H9 (cell line): ENCODE measurements around the gene DAAM2. TPM values are rescaled to one million over a fixed set of nuclear protein-coding genes. Genes with fewer than 3 reads are reported as not detected.
A peak's percentile ranks its signal among the peaks of the same experiment; 100 is the strongest.

Experiments used
- DNase-seq: peaks from one replicate; pipeline ENCODE4 v3.0.0-alpha.2; 2017
- H2AFZ ChIP-seq: one replicate; pipeline ENCODE4 v1.6.1; 2013; ENCODE audit warnings: mild to moderate bottlenecking, low read length, control low read depth, moderate library complexity
- H2AK5ac ChIP-seq: 2 replicates; pipeline ENCODE4 v1.6.1; 2013; ENCODE audit warnings: low read length, control low read depth, mixed read lengths; ENCODE audit not compliant: insufficient read length
- H2BK120ac ChIP-seq: one replicate; pipeline ENCODE4 v1.6.1; 2013; ENCODE audit warnings: low read depth, mild to moderate bottlenecking, low read length, control low read depth, inconsistent platforms; ENCODE audit not compliant: poor library complexity, severe bottlenecking
- H2BK12ac ChIP-seq: 2 replicates; pipeline ENCODE4 v1.6.1; 2013; ENCODE audit warnings: low read length, control low read depth, mixed read lengths, low read depth; ENCODE audit not compliant: insufficient read length
- H2BK15ac ChIP-seq: 2 replicates; pipeline ENCODE4 v1.6.1; 2013; ENCODE audit warnings: low read depth, low read length, control low read depth
- H2BK20ac ChIP-seq: one replicate; pipeline ENCODE4 v1.6.1; 2013; ENCODE audit warnings: low read depth, mild to moderate bottlenecking, low read length, control low read depth, inconsistent platforms; ENCODE audit not compliant: poor library complexity, severe bottlenecking
- H2BK5ac ChIP-seq: 2 replicates; pipeline ENCODE4 v1.6.1; 2013; ENCODE audit warnings: low read length, control low read depth, mixed read lengths; ENCODE audit not compliant: insufficient read length
- H3K14ac ChIP-seq: 2 replicates; pipeline ENCODE4 v1.6.1; 2013; ENCODE audit warnings: low read length, control low read depth; ENCODE audit not compliant: insufficient read depth
- H3K18ac ChIP-seq: 2 replicates; pipeline ENCODE4 v1.6.1; 2013; ENCODE audit warnings: low read depth, mild to moderate bottlenecking, mixed read lengths, low read length, control low read depth; ENCODE audit not compliant: insufficient read length
- H3K23ac ChIP-seq: 2 replicates; pipeline ENCODE4 v1.6.1; 2013; ENCODE audit warnings: low read length, control low read depth, mixed read lengths, low read depth; ENCODE audit not compliant: insufficient read length
- H3K23me2 ChIP-seq: 2 replicates; pipeline ENCODE4 v1.6.1; 2013; ENCODE audit warnings: low read depth, mild to moderate bottlenecking, mixed read lengths, low read length, control low read depth; ENCODE audit not compliant: insufficient read length, poor library complexity, severe bottlenecking
- H3K27ac ChIP-seq: 2 replicates; pipeline ENCODE4 v1.5.1; 2013; ENCODE audit warnings: low read length, control low read depth, mixed read lengths, low read depth; ENCODE audit not compliant: insufficient read length
- H3K27me3 ChIP-seq: 2 replicates; pipeline ENCODE4 v1.6.1; 2013; ENCODE audit warnings: low read length, control low read depth, inconsistent platforms; ENCODE audit not compliant: insufficient read depth
- H3K4ac ChIP-seq: 2 replicates; pipeline ENCODE4 v1.6.1; 2013; ENCODE audit warnings: low read depth, mild to moderate bottlenecking, control low read depth, inconsistent platforms, low read length, moderate library complexity
- H3K4me1 ChIP-seq: 2 replicates; pipeline ENCODE4 v1.6.1; 2013; ENCODE audit warnings: low read length, control low read depth, inconsistent platforms; ENCODE audit not compliant: insufficient read depth
- H3K4me2 ChIP-seq: 2 replicates; pipeline ENCODE4 v1.6.1; 2013; ENCODE audit warnings: low read length, control low read depth, mixed read lengths; ENCODE audit not compliant: insufficient read length, insufficient read depth
- H3K56ac ChIP-seq: 2 replicates; pipeline ENCODE4 v1.6.1; 2013; ENCODE audit warnings: low read depth, mild to moderate bottlenecking, mixed read lengths, low read length, control low read depth; ENCODE audit not compliant: insufficient read length
- H3K79me1 ChIP-seq: 2 replicates; pipeline ENCODE4 v1.6.1; 2013; ENCODE audit warnings: low read depth, mild to moderate bottlenecking, moderate library complexity, low read length, control low read depth, inconsistent platforms; ENCODE audit not compliant: insufficient read depth, poor library complexity, severe bottlenecking
- H3K79me2 ChIP-seq: 2 replicates; pipeline ENCODE4 v1.6.1; 2013; ENCODE audit warnings: low read length, control low read depth, inconsistent platforms; ENCODE audit not compliant: insufficient read depth
- H3K9ac ChIP-seq: 2 replicates; pipeline ENCODE4 v1.6.1; 2013; ENCODE audit warnings: low read length, control low read depth, mixed read lengths; ENCODE audit not compliant: insufficient read length; ENCODE audit errors: extremely low read depth
- H3K9me3 ChIP-seq: one replicate; pipeline ENCODE4 v1.6.1; 2013; ENCODE audit warnings: low read depth, low read length, inconsistent platforms; ENCODE audit not compliant: control insufficient read depth
- H3T11ph ChIP-seq: one replicate; pipeline ENCODE4 v1.6.1; 2013; ENCODE audit warnings: mild to moderate bottlenecking, low read length, control low read depth, inconsistent platforms
- H4K20me1 ChIP-seq: one replicate; pipeline ENCODE4 v1.6.1; 2013; ENCODE audit not compliant: control insufficient read depth, insufficient read length, insufficient read depth
- H4K5ac ChIP-seq: 2 replicates; pipeline ENCODE4 v1.6.1; 2013; ENCODE audit warnings: low read depth, mild to moderate bottlenecking, mixed read lengths, low read length, control low read depth; ENCODE audit not compliant: insufficient read length
- H4K8ac ChIP-seq: replicated peaks from 2 replicates; pipeline ENCODE4 v1.6.1; 2013; ENCODE audit warnings: low read length, control low read depth, mixed read lengths, low read depth; ENCODE audit not compliant: insufficient read length
- H4K91ac ChIP-seq: 2 replicates; pipeline ENCODE4 v1.6.1; 2013; ENCODE audit warnings: low read depth, mild to moderate bottlenecking, moderate library complexity, mixed read lengths, low read length, control low read depth; ENCODE audit not compliant: insufficient read length
- H3K27ac Mint-ChIP-seq, 3 experiments: 2 replicates in 2 of 3; 3 replicates in 1 of 3; pipeline ENCODE4 v1.8.0; 2020 to 2021; ENCODE audit warnings: mixed read lengths in 3 of 3, mild to moderate bottlenecking in 1 of 3, moderate library complexity in 1 of 3
- H3K27me3 Mint-ChIP-seq: 2 replicates; pipeline ENCODE4 v1.8.0; 2021; ENCODE audit warnings: low read depth, mild to moderate bottlenecking, moderate library complexity, mixed read lengths
- H3K36me3 Mint-ChIP-seq, 3 experiments: 2 replicates in 2 of 3; 3 replicates in 1 of 3; pipeline ENCODE4 v1.8.0; 2020 to 2021; ENCODE audit warnings: low read depth in 3 of 3, mixed read lengths in 3 of 3; ENCODE audit not compliant: insufficient read depth in 1 of 3
- H3K4me1 Mint-ChIP-seq, 2 experiments: 2 replicates each; pipeline ENCODE4 v1.8.0; 2020; ENCODE audit warnings: mixed read lengths in 2 of 2
- H3K4me3 Mint-ChIP-seq, 2 experiments: 2 replicates in 1 of 2; 3 replicates in 1 of 2; pipeline ENCODE4 v1.8.0; 2020 to 2021; ENCODE audit warnings: mild to moderate bottlenecking in 2 of 2, mixed read lengths in 2 of 2, moderate library complexity in 1 of 2
- H3K9me3 Mint-ChIP-seq, 2 experiments: 2 replicates in 1 of 2; 3 replicates in 1 of 2; pipeline ENCODE4 v1.8.0; 2020; ENCODE audit warnings: mild to moderate bottlenecking in 2 of 2, mixed read lengths in 2 of 2, moderate library complexity in 1 of 2
- CTCF ChIP-seq: fragments of 200-600 bp; sonication (generic); conservative IDR thresholded peaks from 3 replicates; pipeline ENCODE4 v1.8.0; 2021; ENCODE audit warnings: antibody characterized with exemption, mild to moderate bottlenecking
- WGBS: extraction: QIAGEN DNeasy Blood & Tissue Kit; methylation state at CpG from one replicate; pipeline ENCODE4 v1.1.7; 2013; ENCODE audit warnings: missing lambda C conversion rate, low lambda C conversion rate, mixed read lengths; ENCODE audit not compliant: insufficient read length; ENCODE audit errors: extremely low coverage; 5-methylcytosine and 5-hydroxymethylcytosine counted together
- long read RNA-seq: library from polyadenylated mRNA; unstranded; transcript quantifications from one replicate; pipeline ENCODE4 v2.0.0, GENCODE V29; 2020
- total RNA-seq: library from RNA; stranded (reverse); gene quantifications from 2 replicates; pipeline ENCODE4 v1.2.1, GENCODE V29; 2021

DAAM2 gene
- 1.0 and 1.1 TPM in 2 replicates for total RNA-seq
- long read RNA-seq, partial matches to known transcripts, result 1 of 2 reads
- long read RNA-seq, other reads (novel, unspliced or antisense), result 1 of 2 reads

- Histone ChIP-seq H2BK120ac (no peak within 1 kb of the TSS), H3K23ac (no peak within 1 kb of the TSS), H3K27me3 (peaks cover 5% of the 10 kb centered on the region; the same call in 1 of the 2 replicates), H3K9ac (no peak within 1 kb of the TSS), H3K23me2 (peaks cover 12% of the 10 kb centered on the region), H4K91ac (no peak within 1 kb of the TSS), H2BK5ac (no peak within 1 kb of the TSS), H2AK5ac (no peak within 1 kb of the TSS), H4K5ac (no peak within 1 kb of the TSS), H3K79me2 (no peaks in the 10 kb centered on the region), H3K9me3 (no peaks in the 10 kb centered on the region), H3K14ac (peak within 1 kb of the TSS; percentile 80; the same call in 1 of the 2 replicates), H3K27ac (no peak within 1 kb of the TSS), H3K79me1 (no peaks in the 10 kb centered on the region), H2AFZ (peak within 1 kb of the TSS; percentile 93), H2BK12ac (no peak within 1 kb of the TSS), H3T11ph (no peak within 1 kb of the TSS), H3K18ac (peak within 1 kb of the TSS; percentile 89), H2BK15ac (no peak within 1 kb of the TSS; the same call in 1 of the 2 replicates), H2BK20ac (no peak within 1 kb of the TSS), H3K56ac (no peak within 1 kb of the TSS), H4K20me1 (no peaks in the 10 kb centered on the region), H3K4me1 (peaks cover 5% of the 10 kb centered on the region; the same call in 1 of the 2 replicates), H3K4ac (no peak within 1 kb of the TSS), H3K4me2 (peak within 1 kb of the TSS; percentile 78), H4K8ac (no peak within 1 kb of the TSS)
- Mint-ChIP-seq H3K9me3 (no peaks in the 10 kb centered on the region), H3K36me3 (no peaks in the 10 kb centered on the region), H3K4me1 (peaks cover 11 to 29% of the 10 kb centered on the region in 2 experiments), H3K4me3 (peak within 1 kb of the TSS; percentile 71 to 83), H3K27ac (no peak within 1 kb of the TSS), H3K27me3 (peaks cover 44% of the 10 kb centered on the region)
- DNase-seq, result peak; percentile 49
- WGBS, result no CpG with 5 or more reads among the region's 55 CpGs
- peak; percentile 28; the same call in 2 of the 3 replicates for TF ChIP-seq CTCF
Measured at GRCh38 chr6:39791850-39792539, at the start of gene DAAM2. TSS of gene DAAM2 (plus strand) at chr6:39792376. CDS start at chr6:39856303, 63,927 bp downstream.
